Smooth muscle cell of the brain vasculature (primary cell): ENCODE results near the gene SYK.

Source experiments
- DNase-seq: peaks from one replicate; pipeline ENCODE4 v3.0.0-alpha.2; 2012; ENCODE audit warnings: low read depth, low spot score

The SYK gene

DNA sequence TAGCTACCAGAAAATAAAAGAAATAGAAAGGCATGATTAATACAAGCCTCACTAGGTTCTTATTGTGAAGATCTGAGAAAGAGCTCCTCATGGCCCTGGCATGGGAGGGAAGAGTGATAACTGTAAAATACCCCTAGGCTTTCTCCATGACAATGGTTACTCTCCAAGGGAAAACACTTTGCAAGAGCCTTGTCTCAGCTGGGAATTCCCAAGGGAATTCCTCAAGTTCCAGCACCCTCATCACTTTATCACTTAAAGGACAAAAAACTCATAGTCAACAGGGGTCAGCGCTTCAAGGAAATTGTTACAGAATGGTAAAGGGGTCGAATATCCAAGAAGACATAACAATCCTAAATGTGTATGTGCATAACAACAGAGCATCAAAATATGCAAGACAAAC is 21.2 kb downstream of the SYK start:
- no peak for DNase-seq

DNA sequence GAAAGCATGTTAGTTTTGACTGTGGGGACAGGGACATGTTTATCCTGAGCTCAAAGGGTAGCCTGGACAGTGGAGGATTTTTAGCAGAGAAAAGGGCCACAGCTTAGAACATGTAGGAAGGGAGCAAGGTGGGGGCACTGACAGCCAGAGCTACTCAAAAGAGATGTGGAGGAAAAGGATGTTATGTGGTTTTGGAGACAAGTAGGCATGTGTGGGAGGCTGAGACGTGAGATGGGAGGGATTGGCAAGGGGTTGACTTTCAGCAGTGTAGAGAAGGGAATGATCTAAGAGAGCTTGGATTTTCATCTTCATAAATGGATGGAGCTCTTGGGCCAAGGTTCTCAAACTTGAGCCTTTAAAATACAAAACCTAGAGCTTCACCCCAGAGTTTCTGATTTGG is 24.0 kb downstream of the SYK start:
- no peak for DNase-seq

DNA sequence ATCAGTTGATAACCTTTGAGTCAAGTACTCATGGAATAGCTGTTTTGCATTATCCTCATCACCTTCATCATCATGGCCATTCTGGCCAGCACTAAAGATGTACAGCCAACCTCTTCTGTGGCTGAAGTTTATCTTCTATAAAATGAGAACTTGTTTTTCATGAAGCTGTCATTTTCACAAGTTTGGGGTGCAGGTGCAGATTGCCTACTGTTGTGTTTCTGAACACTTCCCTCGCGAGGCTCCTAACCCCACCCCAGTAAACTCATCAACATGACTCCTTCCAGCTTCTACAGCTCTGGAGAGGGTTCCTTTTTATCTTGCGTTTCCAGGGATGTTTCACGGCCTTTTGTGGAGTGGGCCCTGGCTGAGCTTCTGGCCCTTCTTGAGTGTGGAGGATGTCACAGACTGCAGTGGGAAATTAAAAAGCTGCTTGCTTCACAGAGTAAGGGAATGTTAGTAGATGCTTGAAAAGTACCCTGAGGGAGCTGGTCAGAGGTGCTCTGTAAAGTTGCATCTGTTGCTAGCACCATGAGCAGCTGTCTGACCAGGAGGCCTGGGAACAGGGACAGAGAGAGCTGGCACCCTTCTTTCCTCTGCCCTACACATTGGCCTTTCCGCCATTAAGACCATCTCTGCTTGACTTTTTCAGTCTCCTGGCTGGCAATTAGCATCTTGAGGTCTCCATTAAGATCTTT is 24.9 kb downstream of the SYK start:
- no peak for DNase-seq

DNA sequence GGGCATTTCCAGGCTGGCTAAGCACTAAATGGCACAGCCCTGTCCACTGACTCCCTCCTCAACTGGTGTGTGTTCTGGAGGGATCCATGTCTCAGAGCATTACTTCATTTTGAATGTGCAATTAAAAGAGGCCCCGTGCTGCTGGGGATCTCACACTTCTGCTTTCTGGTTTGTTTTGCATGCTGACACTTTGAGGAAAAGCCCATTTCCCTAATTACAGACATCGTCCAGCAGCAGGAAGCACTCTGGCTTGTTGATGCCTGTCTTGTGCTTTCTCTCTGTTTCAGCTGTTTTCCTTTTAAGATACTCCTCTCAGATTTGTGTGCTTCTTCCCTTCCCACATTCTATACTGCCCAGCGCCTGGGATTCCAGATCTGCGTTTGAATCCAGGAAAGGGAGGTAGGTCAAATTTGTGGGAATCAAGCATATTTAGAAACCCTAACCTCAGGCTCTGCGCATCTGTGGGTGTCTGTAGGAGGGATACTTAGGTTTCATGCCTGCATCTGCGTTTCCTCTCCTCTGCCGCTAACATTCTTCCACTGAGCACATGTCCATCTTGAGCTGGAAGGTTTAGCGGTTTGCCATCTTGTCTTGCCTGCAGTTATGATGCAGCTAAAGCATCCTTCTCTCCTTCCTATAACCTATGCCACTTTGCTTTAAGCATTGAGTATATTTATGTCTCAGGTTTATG is 25.7 kb downstream of the SYK start:
- no peak for DNase-seq

DNA sequence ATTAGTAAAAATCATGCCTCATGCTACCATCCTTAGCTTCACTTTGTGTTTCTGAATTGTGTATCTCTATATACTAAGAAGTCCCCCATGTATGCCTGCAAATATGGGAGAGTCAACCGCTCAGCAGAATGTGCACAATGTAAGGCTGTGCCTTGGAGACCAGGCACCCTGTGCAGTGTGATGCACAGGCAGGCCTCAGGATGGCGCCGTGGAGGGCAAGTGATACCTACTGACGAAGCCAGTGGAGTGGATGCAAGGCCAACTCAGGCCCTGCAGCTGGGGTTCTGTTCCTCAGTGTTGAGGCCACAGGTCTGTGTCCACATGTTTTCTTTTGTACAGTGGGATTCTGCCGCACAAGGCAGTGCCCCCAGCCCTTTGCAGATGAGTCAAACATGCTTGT is 28.4 kb downstream of the SYK start:
- no peak for DNase-seq

DNA sequence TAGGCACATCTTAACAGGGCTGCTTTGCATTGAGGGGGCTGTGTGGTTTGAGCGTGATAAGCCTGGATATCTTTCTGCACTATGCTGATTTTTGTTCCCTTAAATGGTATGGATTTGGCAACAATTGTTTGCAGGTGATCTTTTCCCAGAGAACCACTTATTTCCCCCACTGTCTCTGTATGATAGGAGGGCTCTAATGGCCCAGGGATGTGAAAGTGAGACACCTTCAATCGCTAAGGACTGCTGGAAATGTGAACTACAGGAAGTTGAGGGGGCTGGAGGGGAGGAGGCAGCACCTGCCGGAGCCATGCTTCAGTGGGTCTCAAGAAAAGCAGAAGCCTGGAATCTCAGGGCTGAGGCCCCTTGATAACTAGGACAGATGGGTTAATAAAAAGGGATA is 29.4 kb downstream of the SYK start:
- DNase-seq = no peak

DNA sequence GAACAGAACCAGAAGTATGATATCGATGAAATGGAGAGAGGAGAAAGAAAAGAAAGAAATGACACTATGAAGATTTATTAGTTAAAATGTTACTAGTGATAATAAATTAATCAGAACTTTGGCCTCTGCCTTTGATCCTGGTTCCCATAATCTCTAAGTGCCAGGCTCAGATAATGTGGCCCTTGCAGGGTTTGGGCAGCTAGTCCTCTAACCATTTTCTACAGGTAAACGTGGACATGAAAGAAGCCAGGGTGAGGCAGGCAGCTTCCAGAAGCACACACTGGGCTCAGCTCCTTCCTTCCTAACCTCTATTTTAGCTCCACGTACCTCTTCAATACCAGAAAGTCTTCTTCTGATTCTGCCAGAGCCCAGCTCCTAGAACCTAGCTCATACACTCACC is 30.6 kb downstream of the SYK start:
- no peak for DNase-seq

DNA sequence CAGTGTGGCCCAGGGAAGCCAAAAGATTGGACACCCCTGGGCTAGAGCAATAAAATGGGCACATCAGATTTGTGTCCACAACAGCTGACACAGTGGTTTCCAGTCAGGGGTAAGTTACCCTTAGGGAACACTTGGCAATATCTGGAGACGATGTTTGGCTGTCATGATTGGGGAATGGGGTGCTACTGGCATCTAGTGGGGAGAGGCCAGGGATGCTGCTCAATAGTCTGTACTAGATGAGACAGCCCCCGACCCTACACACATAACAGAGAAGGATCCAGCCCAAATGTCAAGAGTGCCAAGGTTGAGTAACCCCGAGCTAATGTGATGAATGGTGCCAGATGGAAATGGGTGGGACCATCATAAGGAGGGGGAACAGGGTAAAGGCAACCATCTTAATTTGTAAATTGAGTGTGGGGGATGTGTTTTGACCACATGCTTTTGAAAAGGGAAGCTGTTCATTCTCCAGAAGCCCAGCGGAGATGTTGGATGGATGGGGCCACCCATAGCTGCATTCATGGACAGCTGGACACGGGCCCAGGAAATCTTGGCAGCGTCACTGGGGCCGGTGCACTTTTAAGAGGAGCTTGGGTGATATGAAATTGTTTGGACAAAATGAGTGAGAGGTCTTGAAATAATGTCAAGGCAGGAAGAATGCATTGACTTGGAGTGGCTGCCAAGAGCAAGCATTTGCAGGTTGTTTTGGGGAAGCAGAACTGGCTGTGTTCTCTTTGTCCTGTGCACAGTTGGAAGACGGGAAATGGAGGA is 33.4 kb downstream of the SYK start:
- DNase-seq = no peak

DNA sequence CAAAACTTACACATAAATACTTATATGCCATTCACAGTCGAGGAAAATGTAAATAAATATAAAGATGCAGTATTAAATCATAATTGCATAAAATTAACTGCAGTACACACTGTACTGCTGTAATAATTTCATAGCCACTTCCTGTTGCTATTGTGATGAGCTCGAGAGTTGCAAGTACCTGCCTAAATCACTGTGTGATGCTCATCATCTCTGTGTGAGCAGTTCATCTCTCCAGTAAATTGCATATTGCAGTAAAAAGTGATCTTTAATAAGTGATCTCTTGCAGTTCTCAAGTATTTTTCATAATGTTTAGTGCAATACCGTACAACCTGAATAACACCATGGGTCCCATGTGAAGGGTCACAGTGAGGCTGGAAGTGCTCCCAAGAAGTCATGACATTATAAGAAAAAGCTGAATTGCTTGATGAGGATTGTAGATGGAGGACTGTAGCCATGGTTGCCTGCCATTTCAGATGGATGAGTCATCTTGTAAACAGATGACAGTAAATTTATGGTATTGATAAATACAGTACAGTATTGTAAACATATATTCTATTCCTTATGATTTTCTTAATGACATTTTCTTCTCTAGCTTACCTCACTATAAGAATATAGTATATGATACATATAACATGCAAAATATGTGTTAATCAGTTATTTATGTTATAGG is 34.9 kb downstream of the SYK start:
- no peak for DNase-seq

DNA sequence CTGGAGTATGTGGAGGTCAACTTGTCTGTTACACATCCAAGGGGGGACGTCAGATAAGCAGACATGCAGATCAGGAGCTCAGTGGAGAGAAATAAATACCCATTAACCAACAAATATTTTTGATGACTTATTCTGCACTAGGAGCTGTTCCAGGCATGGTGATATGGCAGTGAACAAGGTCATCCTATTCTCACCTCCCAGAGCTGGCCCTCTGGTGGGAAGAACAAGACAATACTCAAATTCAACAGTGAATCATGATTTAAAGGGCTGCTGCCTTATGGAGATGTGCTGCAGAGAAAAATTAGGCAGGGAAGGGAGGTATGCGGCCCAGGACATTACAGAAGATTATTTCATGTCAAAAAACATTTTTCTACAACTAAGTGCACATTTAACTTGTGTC is 36.5 kb downstream of the SYK start:
- no peak for DNase-seq

DNA sequence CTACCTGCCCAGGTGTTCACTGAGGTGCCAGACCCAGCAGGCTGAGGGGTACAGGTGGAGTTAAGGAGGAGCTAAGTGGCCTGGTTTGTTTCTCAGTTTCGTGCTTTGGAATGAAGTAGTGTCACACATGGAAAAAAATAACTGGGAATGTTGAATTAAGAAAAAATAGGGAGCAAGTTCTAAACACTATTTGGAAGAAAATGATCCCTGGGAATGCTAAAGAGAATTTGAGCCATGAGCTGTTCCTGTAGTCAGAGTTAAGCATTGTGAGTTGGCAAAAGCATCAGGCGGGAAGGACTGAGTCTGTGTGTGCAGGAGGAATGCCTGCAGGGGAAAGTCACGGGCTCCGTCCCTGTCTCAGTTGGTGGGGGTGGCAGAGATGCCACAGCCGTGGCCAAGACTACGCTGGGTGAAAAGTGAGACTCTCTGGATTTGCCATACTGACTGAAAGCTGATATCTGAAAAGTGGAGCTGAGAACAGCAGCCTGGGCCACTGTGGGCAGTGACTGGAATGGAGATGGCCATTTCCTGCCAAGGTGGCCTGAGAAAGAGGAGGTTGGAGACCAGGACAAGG is 37.0 kb downstream of the SYK start:
- DNase-seq = no peak

DNA sequence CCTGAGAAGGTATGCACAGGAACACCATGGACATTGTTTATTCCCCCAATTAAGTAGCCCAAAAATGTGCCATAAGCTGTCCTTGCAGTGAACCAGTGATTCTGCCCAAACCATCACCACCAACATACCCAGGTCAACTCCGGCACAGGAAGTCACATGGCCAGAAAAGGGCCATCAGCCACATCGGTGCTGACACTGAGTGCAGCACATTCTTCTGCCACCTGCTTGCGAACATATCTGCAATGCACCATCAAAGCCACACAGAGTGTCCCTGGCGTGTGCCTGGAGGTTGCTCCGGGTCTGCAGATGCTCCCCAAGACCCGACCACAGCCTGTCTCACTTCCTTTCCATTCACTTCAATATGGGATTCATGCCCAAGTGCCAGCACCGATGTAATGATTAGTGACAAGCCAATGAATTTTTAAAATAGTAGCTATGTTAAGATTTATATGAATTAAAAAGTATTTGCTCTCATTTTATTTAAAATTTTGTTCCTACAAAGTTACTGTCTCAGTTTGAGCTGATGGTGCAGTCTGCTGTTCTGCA is 37.6 kb downstream of the SYK start:
- no peak for DNase-seq

DNA sequence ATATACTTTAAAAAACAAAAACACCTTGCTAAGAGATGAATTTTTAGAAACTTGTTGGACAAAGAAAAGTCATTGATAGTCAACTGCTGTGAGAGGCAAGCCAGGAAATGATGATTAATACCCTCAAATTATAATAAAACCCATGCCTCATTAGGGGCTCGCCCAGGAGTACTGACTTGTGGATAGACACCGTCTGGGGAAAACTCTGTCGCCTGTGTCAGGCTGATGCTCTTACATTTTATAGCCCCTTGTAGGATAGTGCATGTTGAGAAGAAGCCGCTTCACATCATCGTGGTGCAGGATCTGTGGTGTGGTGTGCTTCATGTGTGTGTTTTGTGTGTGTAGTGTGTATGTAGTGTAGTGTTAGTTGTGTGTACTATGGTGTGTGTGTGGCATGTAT is 39.1 kb downstream of the SYK start:
- DNase-seq = no peak

DNA sequence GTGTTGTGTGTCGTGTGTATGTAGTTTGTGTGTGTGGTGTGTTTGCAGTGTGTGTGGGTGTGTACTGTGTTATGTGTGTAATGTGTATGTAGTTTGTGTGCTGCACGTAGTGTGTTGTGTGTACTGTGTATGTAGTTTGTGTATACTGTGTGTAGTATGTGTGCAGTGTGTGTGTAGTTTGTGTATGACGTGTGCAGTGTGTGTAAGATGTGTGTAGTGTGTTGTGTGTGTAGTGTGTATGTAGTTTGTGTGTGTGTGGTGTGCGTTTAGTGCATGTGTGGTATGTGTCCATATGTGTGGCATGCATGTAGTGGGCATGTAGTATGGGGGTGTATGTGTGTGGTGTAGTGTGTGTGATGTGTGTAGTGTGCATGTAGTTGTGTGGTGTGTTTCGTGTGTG is 39.6 kb downstream of the SYK start:
- no peak for DNase-seq

DNA sequence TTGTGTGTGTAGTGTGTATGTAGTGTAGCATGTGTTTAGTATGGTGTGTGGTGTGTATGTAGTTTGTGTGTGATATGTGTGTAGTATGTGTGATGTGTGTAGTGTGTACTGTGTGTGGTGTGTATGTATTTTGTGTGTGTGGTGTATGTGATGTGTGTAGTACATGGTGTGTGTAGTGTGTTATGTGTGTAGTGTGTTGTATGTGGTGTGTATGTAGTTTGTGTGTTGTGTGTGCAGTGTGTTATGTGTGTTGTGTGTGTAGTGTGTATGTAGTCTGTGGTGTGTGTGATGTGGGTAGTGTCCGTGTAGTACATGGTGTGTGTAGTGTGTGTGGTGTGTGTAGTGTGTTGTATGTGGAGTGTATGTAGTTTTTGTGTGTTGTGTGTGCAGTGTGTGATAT is 40.0 kb downstream of the SYK start:
- DNase-seq = no peak

DNA sequence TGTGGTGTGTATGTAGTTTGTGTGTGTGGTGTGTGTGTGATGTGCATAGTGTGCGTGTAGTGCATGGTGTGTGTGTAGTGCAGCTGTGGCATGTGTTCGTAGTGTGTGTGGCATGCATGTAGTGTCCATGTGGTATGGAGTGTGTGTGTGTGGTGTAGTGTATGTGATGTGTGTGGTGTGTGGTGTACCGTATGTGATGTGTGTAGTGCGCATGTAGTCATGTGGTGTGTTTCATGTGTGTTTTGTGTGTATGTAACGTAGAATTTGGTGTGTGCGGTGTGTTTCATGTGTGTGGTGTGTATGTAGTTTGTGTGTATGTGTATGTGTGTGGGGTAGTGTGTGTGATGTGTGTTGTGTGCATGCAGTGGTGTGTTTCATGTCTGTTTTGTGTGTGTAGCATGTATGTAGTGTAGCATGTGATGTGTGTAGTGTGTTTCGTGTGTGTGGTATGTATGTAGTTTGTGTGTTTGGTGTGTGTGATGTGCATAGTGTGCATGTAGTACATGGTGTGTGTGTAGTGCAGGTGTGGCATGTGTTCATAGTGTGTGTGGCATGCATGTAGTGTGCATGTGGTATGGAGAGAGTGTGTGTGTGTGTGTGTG is 40.7 kb downstream of the SYK start:
- no peak for DNase-seq

DNA sequence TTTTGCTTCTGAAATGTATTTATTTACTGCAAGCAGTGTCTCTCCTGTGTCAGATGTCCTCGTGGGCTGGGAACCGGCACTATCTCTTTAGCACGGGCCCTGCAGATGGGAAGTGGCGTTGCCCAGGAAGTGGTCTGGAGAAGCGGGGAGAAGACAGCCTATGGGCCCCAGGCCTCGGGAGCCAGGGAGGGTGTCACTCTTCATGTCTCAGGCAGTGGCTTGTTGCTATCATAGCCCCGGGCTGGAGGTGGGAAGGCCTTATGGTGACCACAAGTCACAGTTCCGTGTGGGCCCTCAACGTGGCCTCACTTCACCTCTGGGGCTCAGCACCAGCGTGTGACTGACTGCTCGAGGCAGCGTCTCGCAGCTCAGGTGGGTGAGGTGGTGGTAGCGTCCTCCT is 41.4 kb downstream of the SYK start:
- DNase-seq = no peak

DNA sequence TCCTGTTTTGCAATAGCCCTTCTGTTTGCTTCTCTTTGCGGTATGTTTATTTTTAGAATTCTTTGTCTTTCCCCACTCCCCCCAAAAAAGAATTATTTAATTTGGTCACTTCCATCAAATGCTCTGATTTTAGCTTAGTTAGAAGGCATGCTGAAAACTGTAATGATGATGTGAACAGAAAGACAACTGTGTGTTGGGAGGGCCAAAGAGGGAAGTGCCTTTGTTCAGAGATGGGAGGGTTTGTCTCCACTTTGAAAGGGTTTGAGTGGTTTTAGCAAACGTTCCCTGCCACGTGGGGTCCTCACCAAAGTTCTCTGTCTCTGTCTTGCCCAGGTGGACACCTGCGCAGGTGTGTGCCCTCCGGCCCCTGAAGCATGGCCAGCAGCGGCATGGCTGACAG is 41.9 kb downstream of the SYK start:
- no peak for DNase-seq

DNA sequence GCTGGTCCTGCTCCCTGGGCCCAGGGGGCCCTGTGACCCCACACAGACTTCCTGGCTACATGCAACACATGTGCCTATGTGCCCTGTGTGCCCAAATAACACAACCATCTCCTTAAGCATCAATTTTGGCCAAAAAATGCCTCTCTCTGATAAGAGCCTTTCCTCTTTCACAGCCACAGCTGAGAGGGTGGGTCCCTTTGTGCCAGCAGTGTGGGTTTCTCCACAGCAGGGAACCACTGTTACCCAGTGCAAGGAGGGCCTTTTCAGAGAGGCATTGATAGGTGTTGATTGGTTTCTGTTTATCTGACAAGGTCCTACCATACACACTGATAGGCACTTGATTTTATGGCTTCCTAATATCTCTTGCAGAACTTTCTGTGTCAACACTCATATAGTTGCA is 42.7 kb downstream of the SYK start:
- DNase-seq = no peak

DNA sequence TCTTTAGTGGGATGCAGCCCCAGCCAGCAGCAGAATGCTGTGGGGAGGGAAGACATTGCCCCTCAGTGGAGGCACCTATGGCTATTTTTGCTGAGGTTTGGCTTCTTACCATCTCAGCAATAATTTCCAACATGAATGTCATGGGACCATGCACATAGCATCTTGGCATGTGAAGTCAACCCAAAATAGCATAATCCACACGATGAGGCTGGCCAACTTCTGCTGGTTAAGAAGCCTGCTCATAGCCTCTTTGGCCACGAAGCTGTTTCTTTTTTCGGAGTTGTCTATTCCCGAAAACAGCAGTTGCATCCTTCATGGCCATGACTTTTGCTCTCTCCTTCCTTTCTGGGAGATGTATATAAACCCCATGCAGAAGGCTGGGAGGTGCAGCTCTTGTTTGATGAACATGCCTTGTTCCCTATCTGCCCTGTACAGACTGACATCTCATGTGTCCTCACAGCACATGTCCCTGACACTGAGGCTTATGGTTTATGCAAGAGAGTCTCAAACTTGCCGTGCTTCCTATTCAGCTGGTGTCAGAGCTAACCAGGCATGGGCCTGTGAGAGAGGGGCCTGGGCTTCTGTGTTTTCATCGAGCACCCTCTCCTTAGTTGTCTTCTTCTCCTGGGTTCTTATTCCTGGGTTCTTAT is 45.3 kb downstream of the SYK start:
- no peak for DNase-seq

DNA sequence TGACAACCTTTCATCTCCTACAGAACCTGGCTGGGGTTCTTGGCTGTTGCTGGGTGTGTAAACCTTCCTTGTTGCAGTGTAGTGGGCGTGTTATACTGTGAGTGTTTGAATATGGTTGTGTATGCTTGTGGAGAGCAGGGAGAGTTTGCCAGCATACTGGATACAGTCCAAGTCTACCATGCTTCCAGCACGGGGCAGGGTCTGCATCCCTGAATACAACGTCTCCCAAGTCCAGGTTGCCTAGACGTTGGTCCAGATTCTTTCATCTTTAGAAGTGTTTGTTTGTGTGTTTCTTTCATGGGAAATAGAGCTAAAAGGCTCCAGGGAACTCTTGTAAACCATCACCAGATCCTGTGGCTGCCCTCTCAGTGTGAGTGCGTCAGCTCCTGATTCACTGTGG is 46.4 kb downstream of the SYK start:
- peak; percentile 65 for DNase-seq
